Tibial artery (tissue), 4 donors: ENCODE data around the gene MYH14.

Source experiments
- DNase-seq, 2 donors: peaks; one replicate each; pipeline ENCODE4 v3.0.0-alpha.2; 2019
- H3K27ac ChIP-seq, 2 donors: fragments of 200-600 bp; sonication (generic) in 1 of 2; 1 replicate in 1 of 2; 2 replicates in 1 of 2; pipeline ENCODE4 v1.5.1; 2018 to 2019; ENCODE audit warnings: mild to moderate bottlenecking in 1 of 2
- H3K27me3 ChIP-seq, 2 donors: fragments of 200-600 bp; sonication (generic) in 1 of 2; one replicate each; pipeline versions ENCODE4 v1.5.1 to v1.6.0; 2016 to 2019
- H3K36me3 ChIP-seq, 3 donors: fragments of 200-600 bp; sonication (generic) in 2 of 3; one replicate each; pipeline ENCODE4 v1.5.1; 2016 to 2019; ENCODE audit warnings: mild to moderate bottlenecking in 2 of 3
- H3K4me1 ChIP-seq, 4 donors: fragments of 200-600 bp; sonication (generic) in 2 of 4; 1 replicate in 3 of 4; 2 replicates in 1 of 4; pipeline ENCODE4 v1.5.1; 2016 to 2019
- H3K4me3 ChIP-seq, 2 donors: fragments of 200-600 bp; sonication (generic) in 1 of 2; 1 replicate in 1 of 2; 2 replicates in 1 of 2; pipeline ENCODE4 v1.5.1; 2018 to 2019; ENCODE audit warnings: mild to moderate bottlenecking in 2 of 2
- H3K9me3 ChIP-seq, 3 donors: fragments of 200-600 bp; sonication (generic) in 1 of 3; one replicate each; pipeline ENCODE4 v1.5.1; 2016 to 2019
- intact Hi-C: fragments of 100-400 bp; cut with DNase I; formaldehyde crosslinking; loops from one replicate; pipeline ENCODE4 v1.15.0; 2023; ENCODE audit warnings: low total_unique reads
- TF ChIP-seq, protein P1 (sequence below), 2 experiments: fragments of 200-600 bp in 1 of 2; fragments of 450-650 bp in 1 of 2; IDR thresholded peaks; one replicate each; pipeline ENCODE4 v1.5.1; 2017 to 2019; ENCODE audit warnings: antibody characterized with exemption in 2 of 2, mild to moderate bottlenecking in 1 of 2, moderate library complexity in 1 of 2

MYH14 gene

GRCh38 chr19:50266896-50267295, 63.5 kb downstream of the MYH14 start:
- Histone ChIP-seq H3K27ac (no peak overlapping the region), H3K4me3 (no peak overlapping the region), H3K4me1 (no peaks in the 10 kb centered on the region), H3K36me3 (peaks cover 0 to 50% (median 0%) of the 10 kb centered on the region in 3 donors), H3K9me3 (no peaks in the 10 kb centered on the region), H3K27me3 (peaks cover 0 to 11% of the 10 kb centered on the region in 2 donors)
- TF ChIP-seq, protein P1, sequence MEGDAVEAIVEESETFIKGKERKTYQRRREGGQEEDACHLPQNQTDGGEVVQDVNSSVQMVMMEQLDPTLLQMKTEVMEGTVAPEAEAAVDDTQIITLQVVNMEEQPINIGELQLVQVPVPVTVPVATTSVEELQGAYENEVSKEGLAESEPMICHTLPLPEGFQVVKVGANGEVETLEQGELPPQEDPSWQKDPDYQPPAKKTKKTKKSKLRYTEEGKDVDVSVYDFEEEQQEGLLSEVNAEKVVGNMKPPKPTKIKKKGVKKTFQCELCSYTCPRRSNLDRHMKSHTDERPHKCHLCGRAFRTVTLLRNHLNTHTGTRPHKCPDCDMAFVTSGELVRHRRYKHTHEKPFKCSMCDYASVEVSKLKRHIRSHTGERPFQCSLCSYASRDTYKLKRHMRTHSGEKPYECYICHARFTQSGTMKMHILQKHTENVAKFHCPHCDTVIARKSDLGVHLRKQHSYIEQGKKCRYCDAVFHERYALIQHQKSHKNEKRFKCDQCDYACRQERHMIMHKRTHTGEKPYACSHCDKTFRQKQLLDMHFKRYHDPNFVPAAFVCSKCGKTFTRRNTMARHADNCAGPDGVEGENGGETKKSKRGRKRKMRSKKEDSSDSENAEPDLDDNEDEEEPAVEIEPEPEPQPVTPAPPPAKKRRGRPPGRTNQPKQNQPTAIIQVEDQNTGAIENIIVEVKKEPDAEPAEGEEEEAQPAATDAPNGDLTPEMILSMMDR (IDR thresholded peaks at IDR 0.05) = no peak
- no peak for DNase-seq
- intact Hi-C loops = no loop called here

DNA sequence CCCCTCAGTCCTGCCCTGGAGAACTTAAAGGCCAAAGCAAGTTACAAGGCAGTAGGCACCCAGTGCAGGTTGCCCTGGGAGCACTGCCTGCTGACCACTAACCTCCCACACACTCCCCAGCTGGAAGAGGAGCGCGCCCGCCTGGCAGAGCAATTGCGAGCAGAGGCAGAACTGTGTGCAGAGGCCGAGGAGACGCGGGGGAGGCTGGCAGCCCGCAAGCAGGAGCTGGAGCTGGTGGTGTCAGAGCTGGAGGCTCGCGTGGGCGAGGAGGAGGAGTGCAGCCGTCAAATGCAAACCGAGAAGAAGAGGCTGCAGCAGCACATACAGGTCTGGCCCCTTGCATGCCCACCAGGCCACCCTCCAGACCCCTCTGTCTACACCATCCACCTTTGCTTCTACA, 64.6 kb downstream of the MYH14 start:
- Histone ChIP-seq H3K36me3 (peaks cover 0 to 50% (median 0%) of the 10 kb centered on the region in 3 donors), H3K27ac (no peak overlapping the region), H3K27me3 (peaks cover 0 to 11% of the 10 kb centered on the region in 2 donors), H3K4me1 (no peaks in the 10 kb centered on the region), H3K4me3 (no peak overlapping the region), H3K9me3 (no peaks in the 10 kb centered on the region)
- TF ChIP-seq, protein P1 (IDR thresholded peaks at IDR 0.05) = no peak
- no peak for DNase-seq
- intact Hi-C loops = no loop called here

DNA sequence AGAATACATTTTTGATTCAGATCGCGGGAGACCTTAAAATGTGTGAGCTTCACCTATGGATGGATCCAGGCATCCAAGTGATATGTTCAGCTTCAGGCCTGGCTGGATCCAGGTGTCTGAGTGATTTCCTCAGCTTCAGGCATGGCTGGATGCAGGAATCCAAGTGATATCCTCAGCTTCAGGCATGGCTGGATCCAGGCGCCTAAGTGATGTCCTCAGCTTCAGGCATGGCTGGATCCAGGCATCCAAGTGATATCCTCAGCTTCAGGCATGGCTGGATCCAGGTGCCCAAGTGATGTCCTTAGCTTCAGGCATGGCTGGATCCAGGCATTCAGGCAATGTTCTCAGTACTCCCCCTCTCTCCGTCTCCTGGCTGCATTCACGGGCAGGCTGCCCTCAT, 65.1 kb downstream of the MYH14 start:
- intact Hi-C loops = no loop called here
- Histone ChIP-seq H3K4me3 (no peak overlapping the region), H3K9me3 (no peaks in the 10 kb centered on the region), H3K4me1 (no peaks in the 10 kb centered on the region), H3K36me3 (peaks cover 0 to 46% (median 0%) of the 10 kb centered on the region in 3 donors), H3K27ac (no peak overlapping the region), H3K27me3 (peaks cover 0 to 11% of the 10 kb centered on the region in 2 donors)
- no peak for DNase-seq
- TF ChIP-seq, protein P1 (IDR thresholded peaks at IDR 0.05) = no peak

GRCh38 chr19:50269653-50270052, 66.2 kb downstream of the MYH14 start:
- H3K4me3 ChIP-seq = no peak overlapping the region
- intact Hi-C loops = loop anchor here (5.0 kb wide), 1 partner anchor 302 kb away; no protein-coding TSS in a partner anchor
- TF ChIP-seq, protein P1 (IDR thresholded peaks at IDR 0.05) = no peak
- H3K9me3 ChIP-seq = no peaks in the 10 kb centered on the region
- H3K27me3 ChIP-seq = peaks cover 0 to 8% of the 10 kb centered on the region in 2 donors
- no peak overlapping the region for H3K27ac ChIP-seq
- peaks cover 0 to 42% (median 0%) of the 10 kb centered on the region in 3 donors for H3K36me3 ChIP-seq
- no peak for DNase-seq
- H3K4me1 ChIP-seq = no peaks in the 10 kb centered on the region

- Histone ChIP-seq H3K9me3 (no peaks in the 10 kb centered on the region), H3K4me3 (no peak overlapping the region), H3K27ac (no peak overlapping the region), H3K4me1 (no peaks in the 10 kb centered on the region), H3K27me3 (peaks cover 0 to 16% of the 10 kb centered on the region in 2 donors), H3K36me3 (peaks cover 0 to 61% (median 0%) of the 10 kb centered on the region in 3 donors)
- intact Hi-C loops = loop anchor here (5.0 kb wide), 1 partner anchor 305 kb away; no protein-coding TSS in a partner anchor
- TF ChIP-seq, protein P1 (IDR thresholded peaks at IDR 0.05) = no peak
- DNase-seq = no peak
Observed at GRCh38 chr19:50272263-50272897, 69.0 kb downstream of the MYH14 start.
